ENCODE measurements around the gene PMM1.

PMM1 gene

DNA sequence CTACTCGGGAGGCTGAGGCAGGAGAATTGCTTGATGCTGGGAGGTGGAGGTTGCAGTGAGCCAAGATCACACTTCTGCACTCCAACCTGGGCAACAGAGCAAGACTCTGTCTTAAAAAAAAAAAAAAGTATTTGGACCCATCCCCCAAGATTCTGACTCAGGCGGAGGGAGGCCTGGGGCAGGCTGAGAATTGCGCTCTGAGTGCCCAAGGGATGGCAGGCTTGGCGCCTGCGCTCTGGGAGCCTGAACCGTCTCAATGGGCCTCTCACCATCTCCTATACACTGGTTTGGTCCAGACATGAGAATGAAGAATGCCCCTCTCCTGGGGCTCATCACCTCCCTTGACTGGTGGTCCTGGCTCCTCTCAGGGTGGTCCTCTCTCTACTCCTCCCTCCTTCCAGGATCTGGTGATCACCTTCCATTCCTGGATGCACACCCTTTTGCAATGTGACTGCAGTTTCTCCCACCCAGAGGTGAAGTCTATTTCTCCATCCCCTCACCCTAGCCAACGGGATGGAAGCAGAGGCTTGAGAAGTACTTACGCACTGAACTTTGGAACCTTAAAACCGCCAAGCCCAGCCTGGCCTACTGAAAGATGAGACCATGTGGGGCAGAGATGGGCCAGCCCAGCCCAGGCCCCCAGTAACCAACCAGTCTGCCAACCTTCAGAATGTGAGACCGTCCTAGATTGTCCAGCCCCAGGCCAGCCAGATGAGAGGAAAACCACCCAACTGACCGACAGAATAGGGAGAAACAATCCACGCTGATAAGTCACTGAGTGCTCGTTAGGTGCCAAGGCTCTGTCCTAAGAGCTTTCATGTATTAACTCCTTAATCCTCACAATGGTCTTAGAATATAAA lies 50.3 kb downstream of the PMM1 start:
- no peak for TF ChIP-seq CTCF (IDR thresholded peaks at IDR 0.05)
- Histone ChIP-seq H3K27ac (no peak overlapping the region), H3K4me3 (ENCODE audit: low read depth, low read length) (no peak overlapping the region), H2AFZ (no peak overlapping the region), H3K9ac (no peak overlapping the region), H3K4me2 (ENCODE audit: low read length) (no peak overlapping the region), H3K27me3 (ENCODE audit: control insufficient read depth, insufficient read depth, low read length) (no peaks in the 10 kb centered on the region), H3K36me3 (ENCODE audit: control insufficient read depth, insufficient read depth, low read length) (no peaks in the 10 kb centered on the region), H3K4me1 (no peaks in the 10 kb centered on the region), H3K9me3 (ENCODE audit: control insufficient read depth, low read length) (no peaks in the 10 kb centered on the region), H3K79me2 (no peaks in the 10 kb centered on the region)

- Histone ChIP-seq H3K27me3 (ENCODE audit: control insufficient read depth, insufficient read depth, low read length) (no peaks in the 10 kb centered on the region), H3K36me3 (ENCODE audit: control insufficient read depth, insufficient read depth, low read length) (no peaks in the 10 kb centered on the region), H3K27ac (no peak overlapping the region), H3K4me1 (no peaks in the 10 kb centered on the region), H3K79me2 (no peaks in the 10 kb centered on the region), H3K4me3 (ENCODE audit: low read depth, low read length) (no peak overlapping the region), H2AFZ (no peak overlapping the region), H3K9ac (no peak overlapping the region), H3K9me3 (ENCODE audit: control insufficient read depth, low read length) (no peaks in the 10 kb centered on the region), H3K4me2 (ENCODE audit: low read length) (no peak overlapping the region)
- no peak for TF ChIP-seq CTCF (IDR thresholded peaks at IDR 0.05)
Measured at GRCh38 chr22:41538583-41538982, 51.1 kb downstream of the PMM1 start.

GRCh38 chr22:41537203-41537602 lies 52.4 kb downstream of the PMM1 start:
- no peak overlapping the region for H3K9ac ChIP-seq

DNA sequence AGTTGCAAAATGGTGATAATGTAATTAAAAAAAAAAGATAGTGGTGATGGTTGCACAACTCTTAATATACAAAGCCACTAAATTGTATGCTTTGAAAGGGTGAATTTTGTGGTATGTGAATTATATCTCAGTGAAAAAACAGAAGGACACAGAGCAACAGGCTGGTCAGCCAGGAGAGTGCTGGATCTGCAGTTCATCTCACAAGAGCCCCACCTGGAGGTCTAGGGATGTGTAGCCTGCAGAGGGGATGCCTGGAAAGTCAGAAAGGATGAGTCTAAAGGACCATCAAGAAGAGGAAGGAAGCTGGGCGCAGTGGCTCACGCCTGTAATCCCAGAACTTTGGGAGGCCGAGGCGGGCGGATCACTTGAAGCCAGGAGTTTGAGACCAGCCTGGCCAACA lies 54.4 kb downstream of the PMM1 start:
- H3K4me3 ChIP-seq (ENCODE audit: low read depth, low read length), result no peak overlapping the region
- H3K9me3 ChIP-seq (ENCODE audit: control insufficient read depth, low read length), result no peaks in the 10 kb centered on the region
- H3K27me3 ChIP-seq (ENCODE audit: control insufficient read depth, insufficient read depth, low read length), result no peaks in the 10 kb centered on the region
- H2AFZ ChIP-seq, result no peak overlapping the region
- no peak overlapping the region for H3K27ac ChIP-seq
- H3K9ac ChIP-seq, result no peak overlapping the region
- no peak overlapping the region for H3K4me2 ChIP-seq (ENCODE audit: low read length)
- peaks cover 4% of the 10 kb centered on the region for H3K4me1 ChIP-seq
- TF ChIP-seq CTCF (IDR thresholded peaks at IDR 0.05), result no peak
- H3K79me2 ChIP-seq, result no peaks in the 10 kb centered on the region
- no peaks in the 10 kb centered on the region for H3K36me3 ChIP-seq (ENCODE audit: control insufficient read depth, insufficient read depth, low read length)

More at GRCh38 chr22:41537203-41537602, 52.4 kb downstream of the PMM1 start:
- Histone ChIP-seq H3K4me1 (no peaks in the 10 kb centered on the region), H2AFZ (no peak overlapping the region), H3K27me3 (ENCODE audit: control insufficient read depth, insufficient read depth, low read length) (no peaks in the 10 kb centered on the region), H3K27ac (no peak overlapping the region), H3K4me2 (ENCODE audit: low read length) (no peak overlapping the region), H3K9me3 (ENCODE audit: control insufficient read depth, low read length) (no peaks in the 10 kb centered on the region), H3K79me2 (no peaks in the 10 kb centered on the region), H3K36me3 (ENCODE audit: control insufficient read depth, insufficient read depth, low read length) (no peaks in the 10 kb centered on the region), H3K4me3 (ENCODE audit: low read depth, low read length) (no peak overlapping the region)
- no peak for TF ChIP-seq CTCF (IDR thresholded peaks at IDR 0.05)

DNA sequence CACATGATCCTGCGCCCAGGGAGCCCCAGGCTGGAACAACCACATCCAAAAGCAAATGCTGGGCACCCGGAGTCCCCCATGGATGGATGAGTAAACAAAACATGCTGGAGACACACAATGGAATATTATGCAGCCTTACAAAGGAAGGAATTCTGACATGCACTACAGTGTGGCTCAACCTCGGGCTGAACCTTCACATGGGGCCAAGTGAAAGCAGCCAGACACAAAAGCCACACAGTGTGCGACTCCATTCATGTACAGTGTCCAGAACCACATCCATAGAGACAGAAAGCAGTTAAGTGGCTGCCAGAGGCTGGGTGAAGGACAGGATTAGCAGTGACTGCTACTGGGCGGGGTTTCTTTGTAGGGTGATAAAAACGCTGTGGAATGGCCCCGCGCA lies 55.4 kb downstream of the PMM1 start:
- no peak for TF ChIP-seq CTCF (IDR thresholded peaks at IDR 0.05)
- no peak overlapping the region for H3K9ac ChIP-seq
- H3K9me3 ChIP-seq (ENCODE audit: control insufficient read depth, low read length), result no peaks in the 10 kb centered on the region
- H3K4me3 ChIP-seq (ENCODE audit: low read depth, low read length), result no peak overlapping the region
- H3K4me2 ChIP-seq (ENCODE audit: low read length), result no peak overlapping the region
- H3K27ac ChIP-seq, result no peak overlapping the region
- H3K27me3 ChIP-seq (ENCODE audit: control insufficient read depth, insufficient read depth, low read length), result no peaks in the 10 kb centered on the region
- H3K4me1 ChIP-seq, result peaks cover 4% of the 10 kb centered on the region
- no peaks in the 10 kb centered on the region for H3K36me3 ChIP-seq (ENCODE audit: control insufficient read depth, insufficient read depth, low read length)
- no peaks in the 10 kb centered on the region for H3K79me2 ChIP-seq
- no peak overlapping the region for H2AFZ ChIP-seq

Data from parathyroid adenoma (tissue), 2 donors.